ENCODE results near the gene TTC19. TPM values are rescaled to one million over a fixed set of nuclear protein-coding genes. Genes with fewer than 3 reads are reported as not detected.

TTC19 gene
- total RNA-seq, 4 donors from 2014 or later: 103 to 160 (median 134) TPM

DNA sequence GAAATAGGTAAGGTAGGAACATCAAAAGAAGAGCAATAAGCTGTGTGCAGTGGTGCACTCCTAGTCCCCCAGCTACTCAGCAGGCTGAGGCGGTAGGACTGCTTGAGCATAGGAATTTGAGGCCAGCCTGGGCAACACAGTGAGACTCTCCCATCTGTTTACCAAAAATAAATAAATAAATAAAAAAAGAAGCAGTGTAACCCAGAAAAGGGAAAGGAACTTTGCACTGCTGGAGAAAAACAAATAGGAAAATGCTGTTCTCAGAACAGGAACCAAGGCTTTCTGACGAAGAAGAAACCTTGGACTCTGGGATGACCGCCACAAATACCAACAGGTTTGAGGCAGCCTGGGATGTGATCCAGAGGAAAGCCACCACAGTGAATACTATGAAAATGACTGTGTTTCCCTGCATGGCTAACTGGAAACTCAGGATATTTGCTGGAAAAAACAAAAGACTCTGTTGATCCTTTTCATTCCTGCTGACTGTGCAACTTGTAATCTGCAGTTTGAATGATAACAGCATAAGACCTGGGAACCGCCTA, 41.2 kb downstream of the TTC19 start:
- Histone ChIP-seq H3K27ac (peak overlapping the region in 2 of 3 donors; percentile 1 to 6), H3K36me3 (peaks cover 26 to 38% of the 10 kb centered on the region in 2 donors), H3K9me3 (no peaks in the 10 kb centered on the region), H3K27me3 (no peaks in the 10 kb centered on the region), H3K4me3 (replicated peaks in 1 of 3) (no peak overlapping the region), H3K4me1 (no peaks in the 10 kb centered on the region)
- TF ChIP-seq POLR2A (IDR thresholded peaks at IDR 0.05): no peak
- TF ChIP-seq, protein P1, sequence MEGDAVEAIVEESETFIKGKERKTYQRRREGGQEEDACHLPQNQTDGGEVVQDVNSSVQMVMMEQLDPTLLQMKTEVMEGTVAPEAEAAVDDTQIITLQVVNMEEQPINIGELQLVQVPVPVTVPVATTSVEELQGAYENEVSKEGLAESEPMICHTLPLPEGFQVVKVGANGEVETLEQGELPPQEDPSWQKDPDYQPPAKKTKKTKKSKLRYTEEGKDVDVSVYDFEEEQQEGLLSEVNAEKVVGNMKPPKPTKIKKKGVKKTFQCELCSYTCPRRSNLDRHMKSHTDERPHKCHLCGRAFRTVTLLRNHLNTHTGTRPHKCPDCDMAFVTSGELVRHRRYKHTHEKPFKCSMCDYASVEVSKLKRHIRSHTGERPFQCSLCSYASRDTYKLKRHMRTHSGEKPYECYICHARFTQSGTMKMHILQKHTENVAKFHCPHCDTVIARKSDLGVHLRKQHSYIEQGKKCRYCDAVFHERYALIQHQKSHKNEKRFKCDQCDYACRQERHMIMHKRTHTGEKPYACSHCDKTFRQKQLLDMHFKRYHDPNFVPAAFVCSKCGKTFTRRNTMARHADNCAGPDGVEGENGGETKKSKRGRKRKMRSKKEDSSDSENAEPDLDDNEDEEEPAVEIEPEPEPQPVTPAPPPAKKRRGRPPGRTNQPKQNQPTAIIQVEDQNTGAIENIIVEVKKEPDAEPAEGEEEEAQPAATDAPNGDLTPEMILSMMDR (IDR thresholded peaks at IDR 0.05): no peak
- no peak for DNase-seq
- 86 to 97% methylated on average over 4 of the region's 4 CpGs for WGBS, 2 donors
- intact Hi-C loops (cut with DNase I): no loop called here

DNA sequence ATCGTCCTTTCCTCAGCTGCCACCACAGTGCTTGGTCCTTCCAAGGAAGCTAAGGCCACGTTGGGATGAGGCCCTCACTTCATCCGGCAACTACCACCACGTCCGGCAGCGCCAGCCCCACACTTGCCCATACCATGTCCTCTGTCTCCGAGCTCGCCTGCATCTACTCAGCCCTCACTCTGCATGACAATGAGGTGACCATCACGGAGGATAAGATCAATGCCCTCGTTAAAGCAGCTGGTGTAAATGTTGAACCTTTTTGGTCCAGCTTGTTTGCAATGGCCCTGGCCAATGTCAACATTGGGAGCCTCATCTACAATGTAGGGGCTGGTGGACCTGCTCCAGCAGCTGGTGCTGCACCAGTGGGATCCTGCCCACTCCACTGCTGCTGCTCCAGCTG, 44.9 kb downstream of the TTC19 start:
- no peak for DNase-seq
- H3K4me3 ChIP-seq (replicated peaks in 1 of 3): no peak overlapping the region
- no peaks in the 10 kb centered on the region for H3K27me3 ChIP-seq
- peaks cover 25 to 32% of the 10 kb centered on the region in 2 donors for H3K36me3 ChIP-seq
- peaks cover 0 to 10% of the 10 kb centered on the region in 2 donors for H3K4me1 ChIP-seq
- intact Hi-C loops (cut with DNase I): no loop called here
- H3K27ac ChIP-seq: no peak overlapping the region
- 90 to 98% methylated on average over 10 of the region's 10 CpGs for WGBS, 2 donors
- H3K9me3 ChIP-seq: no peaks in the 10 kb centered on the region
- TF ChIP-seq, protein P1 (IDR thresholded peaks at IDR 0.05): no peak
- TF ChIP-seq POLR2A (IDR thresholded peaks at IDR 0.05): no peak

DNA sequence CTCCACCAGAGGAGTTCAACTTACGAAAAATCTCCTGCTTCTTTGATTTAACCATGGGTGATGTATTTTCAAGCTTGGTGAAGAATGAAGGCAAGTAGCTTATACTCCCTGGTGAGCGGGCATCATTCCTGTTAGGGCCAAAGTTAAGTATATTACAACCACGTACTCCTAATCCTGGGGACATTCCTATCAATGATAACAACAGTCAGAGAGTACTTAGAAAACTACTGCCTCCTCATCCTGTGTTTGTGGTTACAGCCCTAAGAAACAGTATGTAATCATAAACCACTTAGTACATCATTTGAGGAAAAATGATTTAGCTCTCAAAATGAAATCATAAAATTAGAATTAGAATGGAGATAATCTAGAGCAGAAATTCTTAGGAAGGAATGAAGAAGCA, 47.3 kb downstream of the TTC19 start:
- 91 to 95% methylated on average over 3 of the region's 3 CpGs for WGBS, 2 donors

DNA sequence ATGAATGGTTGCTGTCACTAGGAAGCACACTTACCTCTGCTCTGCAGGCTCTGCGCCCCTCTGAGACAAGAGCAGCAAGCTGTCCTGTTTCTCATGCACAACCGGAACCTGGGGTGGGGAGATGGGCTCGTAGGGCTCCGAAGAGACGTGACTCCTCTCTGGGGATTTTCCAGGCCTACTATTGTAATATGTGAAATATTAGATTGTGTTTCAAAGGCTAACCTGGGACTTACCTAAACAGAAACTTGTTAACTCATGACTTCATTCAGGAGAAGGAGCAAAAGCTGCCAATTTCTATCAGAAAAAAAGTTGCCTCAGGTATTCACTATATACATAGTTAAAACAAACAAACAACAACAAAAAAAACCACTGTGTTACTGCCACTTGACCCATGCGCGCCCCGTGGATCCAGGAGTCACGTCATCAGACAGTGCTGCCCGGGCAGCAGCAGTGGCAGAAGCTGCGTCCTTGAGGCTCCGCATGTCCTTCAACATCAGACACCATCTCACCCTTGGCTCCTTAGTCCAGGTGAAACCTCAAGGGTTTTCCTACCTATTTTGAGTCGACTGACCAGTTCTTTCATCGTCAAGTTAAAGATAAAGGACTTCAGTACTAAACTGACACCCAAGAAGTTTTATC, 49.3 kb downstream of the TTC19 start:
- Histone ChIP-seq H3K36me3 (peaks cover 21% of the 10 kb centered on the region in 2 donors), H3K27me3 (no peaks in the 10 kb centered on the region), H3K9me3 (no peaks in the 10 kb centered on the region), H3K4me3 (replicated peaks in 1 of 3) (no peak overlapping the region), H3K4me1 (peaks cover 0 to 10% of the 10 kb centered on the region in 2 donors), H3K27ac (peak overlapping the region in 2 of 3 donors; percentile 57 to 68)
- TF ChIP-seq POLR2A (IDR thresholded peaks at IDR 0.05): no peak
- TF ChIP-seq, protein P1 (IDR thresholded peaks at IDR 0.05): no peak
- peak in 1 of 2 donors; percentile 29 for DNase-seq
- intact Hi-C loops (cut with DNase I): no loop called here
- 74 to 82% methylated on average over 14 of the region's 14 CpGs for WGBS, 2 donors

More for the DNA sequence above, 47.3 kb downstream of the TTC19 start:
- Histone ChIP-seq H3K4me1 (peaks cover 0 to 10% of the 10 kb centered on the region in 2 donors), H3K27me3 (no peaks in the 10 kb centered on the region), H3K36me3 (peaks cover 22 to 24% of the 10 kb centered on the region in 2 donors), H3K27ac (no peak overlapping the region), H3K9me3 (no peaks in the 10 kb centered on the region), H3K4me3 (replicated peaks in 1 of 3) (no peak overlapping the region)
- DNase-seq: no peak
- no peak for TF ChIP-seq POLR2A (IDR thresholded peaks at IDR 0.05)
- TF ChIP-seq, protein P1 (IDR thresholded peaks at IDR 0.05): no peak
- intact Hi-C loops (cut with DNase I): no loop called here

DNA sequence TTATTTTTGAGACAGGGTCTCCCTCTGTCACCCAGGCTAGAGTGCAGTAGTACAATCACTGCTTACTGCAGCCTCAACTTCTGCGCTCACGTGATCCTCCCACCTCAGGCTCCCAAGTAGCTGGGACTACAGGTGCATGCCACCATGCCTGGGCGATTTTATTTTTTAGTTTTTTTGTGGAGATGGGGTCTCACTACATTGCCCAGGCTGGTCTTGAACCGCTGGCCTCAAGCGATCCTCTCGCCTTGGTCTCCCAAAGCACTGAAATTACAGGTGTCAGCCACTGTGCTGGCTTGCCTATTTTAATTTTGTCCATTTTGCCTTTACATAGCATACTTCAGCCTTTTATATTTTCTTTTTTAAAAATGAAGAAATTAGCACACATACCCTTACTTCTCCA, 51.2 kb downstream of the TTC19 start:
- Histone ChIP-seq H3K27ac (no peak overlapping the region), H3K4me3 (replicated peaks in 1 of 3) (no peak overlapping the region), H3K36me3 (peaks cover 13 to 17% of the 10 kb centered on the region in 2 donors), H3K9me3 (no peaks in the 10 kb centered on the region), H3K27me3 (no peaks in the 10 kb centered on the region), H3K4me1 (peaks cover 0 to 10% of the 10 kb centered on the region in 2 donors)
- DNase-seq: no peak
- WGBS, 2 donors: 99 to 100% methylated on average over 6 of the region's 6 CpGs
- TF ChIP-seq, protein P1 (IDR thresholded peaks at IDR 0.05): no peak
- no peak for TF ChIP-seq POLR2A (IDR thresholded peaks at IDR 0.05)
- intact Hi-C loops (cut with DNase I): no loop called here
